Ecto neural progenitor cell (in vitro differentiated cells): ENCODE measurements around the gene MRTO4.
"Not testable (repeated sequence)": the region's sequence is repeated elsewhere in the genome, so short reads cannot be mapped to it uniquely, and the experiment has no call there.

Source experiments
- DNase-seq: peaks from one replicate; pipeline ENCODE4 v3.0.0-alpha.2; 2018; ENCODE audit warnings: low spot score

The MRTO4 gene

DNA sequence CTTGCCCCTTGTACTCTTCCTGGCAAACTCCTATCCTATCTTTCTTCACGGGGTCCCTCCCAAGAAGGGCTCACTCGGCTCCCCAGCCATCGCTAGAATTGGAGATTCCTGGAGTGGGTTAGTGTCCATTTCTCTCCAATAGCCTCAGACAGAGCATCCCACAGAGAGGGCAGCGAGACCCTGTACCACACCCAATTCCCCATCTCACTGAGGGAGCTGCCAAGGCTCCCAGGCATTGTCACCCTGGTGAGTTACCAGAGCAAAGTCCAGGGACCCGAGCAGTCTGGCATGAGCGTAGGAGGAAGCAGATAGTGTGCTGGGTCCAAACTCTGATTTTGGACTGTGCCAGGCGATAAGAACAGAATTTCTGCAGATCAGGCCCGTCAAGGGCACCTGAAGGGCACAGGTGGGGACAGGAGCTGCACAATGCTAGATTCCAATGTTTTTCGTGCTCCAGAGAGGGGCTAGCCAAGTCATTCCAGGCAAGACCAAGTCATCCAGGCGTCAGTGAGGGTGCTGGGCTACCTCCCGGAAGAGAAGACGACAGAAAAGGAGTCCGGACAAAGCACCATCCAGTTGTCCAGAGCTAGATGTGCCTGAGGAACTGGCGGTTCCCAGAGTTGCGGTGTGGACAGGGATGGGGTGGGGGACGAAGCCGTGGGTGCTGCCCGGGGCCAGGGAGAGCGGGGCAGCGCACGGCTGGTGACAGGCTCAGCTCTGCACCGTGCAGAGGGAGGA lies 21.7 kb downstream of the MRTO4 start:
- DNase-seq: no peak

DNA sequence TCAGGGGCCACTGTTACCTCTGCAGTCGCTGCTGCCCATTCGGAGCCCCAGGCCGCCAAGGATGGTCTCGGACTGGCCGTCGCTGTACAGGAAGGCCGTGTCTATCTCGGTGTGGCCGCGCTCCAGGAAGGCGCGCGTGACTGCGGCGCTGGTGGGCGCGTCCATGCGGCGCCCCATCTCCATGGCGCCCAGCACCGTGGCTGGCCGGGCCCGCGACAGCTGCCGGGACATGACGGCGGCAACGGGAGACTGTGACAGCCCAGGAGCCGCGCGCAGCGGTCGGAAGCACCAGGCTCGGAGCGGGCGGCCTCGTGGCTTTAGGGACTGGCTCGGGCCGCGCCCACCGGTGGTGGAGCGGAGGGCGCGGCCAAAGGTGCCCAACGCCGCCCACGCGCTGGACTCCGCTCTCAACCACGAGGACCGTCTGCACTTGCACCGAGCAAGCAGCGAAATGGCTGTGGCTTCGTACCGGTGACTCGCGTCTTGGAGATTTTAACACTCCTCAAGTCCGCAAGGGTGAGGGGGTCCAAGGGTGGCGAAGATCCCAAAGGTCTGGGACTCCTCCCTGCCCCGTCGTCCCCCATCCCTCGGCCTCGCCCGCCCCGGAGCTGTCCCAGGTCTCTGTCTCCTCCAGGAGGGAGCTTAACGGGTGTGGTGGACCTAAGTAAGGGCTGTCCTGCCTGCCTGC lies 22.4 kb downstream of the MRTO4 start:
- DNase-seq: not testable (repeated sequence)

GRCh38 chr1:19274636-19275035 lies 23.0 kb downstream of the MRTO4 start:
- DNase-seq: no peak

DNA sequence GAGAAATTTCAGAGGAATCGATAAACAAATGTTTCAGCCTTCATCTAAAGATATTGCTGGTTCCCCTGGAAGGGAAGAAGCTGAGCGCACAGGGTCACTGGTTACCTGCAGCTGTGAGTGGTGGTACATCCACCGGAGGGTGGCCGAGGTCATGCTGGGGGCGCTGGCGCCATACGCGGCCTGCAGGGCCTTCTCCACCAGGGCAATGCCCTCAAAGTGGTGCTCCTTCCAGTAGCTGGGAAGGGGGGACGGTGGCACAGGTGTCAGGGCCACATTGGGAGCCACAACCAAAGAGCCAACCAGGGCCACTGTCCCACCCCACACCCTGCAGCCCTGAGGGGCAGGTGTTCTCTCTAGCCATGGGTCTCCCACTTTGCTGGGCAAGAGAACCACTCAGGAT lies 32.3 kb downstream of the MRTO4 start:
- no peak for DNase-seq

- no peak for DNase-seq
These were observed 33.3 kb downstream of the MRTO4 start for GRCh38 chr1:19284881-19285280.

- DNase-seq: not testable (repeated sequence)
These were observed 33.8 kb downstream of the MRTO4 start for GRCh38 chr1:19285366-19285765.

- DNase-seq: not testable (repeated sequence)
These were observed 34.2 kb downstream of the MRTO4 start for GRCh38 chr1:19285807-19286206.

DNA sequence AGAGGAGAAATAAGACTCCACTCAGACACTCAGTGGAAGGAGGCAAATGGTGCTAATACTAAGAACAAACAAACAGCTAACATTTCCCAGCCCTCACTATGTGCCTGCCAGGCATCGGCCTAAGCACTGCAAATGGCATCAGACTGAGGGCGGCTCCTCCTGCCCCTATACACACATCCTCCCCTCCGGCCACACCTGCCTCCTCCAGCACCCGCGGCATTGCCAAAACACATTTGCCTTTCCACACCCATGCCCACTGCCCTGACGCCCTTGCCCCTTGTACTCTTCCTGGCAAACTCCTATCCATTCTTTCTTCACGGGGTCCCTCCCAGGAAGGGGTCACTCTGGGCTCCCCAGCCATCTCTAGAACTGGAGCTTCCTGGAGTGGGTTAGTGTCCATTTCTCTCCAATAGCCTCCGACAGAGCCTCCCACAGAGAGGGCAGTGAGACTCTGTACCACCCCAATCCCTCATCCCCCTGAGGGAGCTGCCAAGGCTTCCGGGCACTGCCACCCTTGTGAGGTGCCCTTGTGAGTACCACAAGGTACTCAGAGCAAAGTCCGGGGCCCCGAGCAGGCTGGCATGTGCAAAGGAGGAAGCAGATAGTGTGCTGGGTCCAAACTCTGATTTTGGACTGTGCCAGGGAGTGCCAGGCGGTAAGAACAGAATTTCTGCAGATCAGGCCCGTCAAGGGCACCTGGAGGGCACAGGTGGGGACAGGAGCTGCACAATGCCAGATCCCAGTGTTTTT lies 36.0 kb downstream of the MRTO4 start:
- no peak for DNase-seq

DNA sequence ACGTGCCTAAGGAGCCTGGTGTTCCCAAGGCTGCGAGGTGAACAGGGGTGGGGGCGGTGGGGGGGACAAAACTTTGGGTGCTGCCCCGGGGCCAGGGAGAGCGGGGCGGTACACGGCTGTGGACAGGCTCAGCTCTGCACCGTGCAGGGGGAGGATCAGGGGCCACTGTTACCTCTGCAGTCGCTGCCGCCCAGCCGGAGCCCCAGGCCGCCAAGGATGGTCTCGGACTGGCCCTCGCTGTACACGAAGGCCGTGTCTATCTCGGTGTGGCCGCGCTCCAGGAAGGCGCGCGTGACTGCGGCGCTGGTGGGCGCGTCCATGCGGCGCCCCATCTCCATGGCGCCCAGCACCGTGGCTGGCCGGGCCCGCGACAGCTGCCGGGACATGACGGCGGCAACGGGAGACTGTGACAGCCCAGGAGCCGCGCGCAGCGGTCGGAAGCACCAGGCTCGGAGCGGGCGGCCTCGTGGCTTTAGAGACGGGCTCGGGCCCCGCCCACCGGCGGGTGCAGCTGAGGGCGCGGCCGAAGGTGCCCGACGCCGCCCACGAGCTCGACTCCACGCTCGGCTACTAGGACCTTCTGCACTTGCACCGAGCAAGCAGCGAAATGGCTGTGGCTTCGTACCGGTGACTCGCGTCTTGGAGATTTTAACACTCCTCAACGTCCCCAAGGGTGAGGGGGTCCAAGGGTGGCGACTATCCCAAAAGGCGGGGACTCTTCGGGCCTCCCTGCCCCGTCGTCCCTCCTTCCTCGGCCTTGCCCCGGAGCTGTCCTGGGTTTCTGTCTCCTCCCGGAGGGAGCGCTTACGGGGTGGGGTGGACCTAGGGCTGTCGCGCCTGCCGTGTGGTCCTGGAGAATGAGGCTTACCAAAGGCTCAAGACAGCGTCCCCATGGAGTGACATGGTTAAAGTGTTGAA lies 37.0 kb downstream of the MRTO4 start, which contains the start of gene AKR7A3:
Gene AKR7A3, minus strand, starts transcription at position 447 of the 918 bp plus-strand sequence. Its CDS starts 61 bp downstream, at position 386.
- peak; percentile 64 for DNase-seq

GRCh38 chr1:19289244-19289643 lies 37.6 kb downstream of the MRTO4 start:
- DNase-seq: no peak

DNA sequence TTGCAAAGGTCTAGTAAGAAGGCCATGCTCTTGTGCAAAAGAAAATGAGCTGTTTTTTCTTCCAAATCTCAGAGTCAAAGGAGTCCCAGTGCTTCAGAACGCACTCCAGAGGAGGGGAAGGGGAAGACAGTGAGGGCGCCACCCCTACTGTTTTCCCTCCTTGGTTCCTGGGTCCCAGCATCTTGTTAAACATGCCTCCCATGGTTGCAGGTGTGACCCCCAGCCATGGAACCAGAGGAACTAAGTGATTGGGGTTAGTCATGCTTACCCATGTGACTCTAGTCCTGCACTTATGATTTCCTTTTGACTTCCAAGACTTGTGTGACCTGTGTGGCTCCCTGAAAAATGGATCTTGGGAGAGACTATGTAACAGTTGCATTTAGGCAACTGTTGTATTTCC lies 43.0 kb downstream of the MRTO4 start:
- no peak for DNase-seq

- no peak for DNase-seq
These were observed 48.6 kb downstream of the MRTO4 start for GRCh38 chr1:19300211-19300610.

GRCh38 chr1:19304081-19304480 lies 52.5 kb downstream of the MRTO4 start:
- DNase-seq: not testable (repeated sequence)

GRCh38 chr1:19305880-19306279 lies 54.3 kb downstream of the MRTO4 start:
- DNase-seq: no peak

- DNase-seq: no peak
These were observed 55.3 kb downstream of the MRTO4 start for GRCh38 chr1:19306941-19307340.

- no peak for DNase-seq
These were observed 56.3 kb downstream of the MRTO4 start for GRCh38 chr1:19307794-19308508.

DNA sequence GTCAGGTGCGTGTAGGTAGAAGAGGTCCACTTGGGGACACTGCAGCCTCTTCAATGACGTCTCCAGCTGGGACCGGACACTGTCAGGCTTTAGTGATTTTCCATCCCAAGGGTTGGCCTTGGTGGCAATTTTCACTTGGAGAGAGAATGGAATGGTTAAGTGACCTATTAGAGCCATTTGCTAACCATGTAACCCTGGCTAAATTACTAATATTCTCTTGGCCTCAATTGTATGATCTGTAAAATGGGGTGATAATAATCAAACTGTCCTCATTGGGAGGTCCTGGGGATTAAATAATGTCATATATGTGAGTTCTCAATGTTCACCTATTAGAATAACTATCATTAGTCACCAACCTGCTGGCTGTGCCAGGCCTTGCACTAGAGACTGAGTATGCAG lies 56.9 kb downstream of the MRTO4 start:
- DNase-seq: no peak

DNA sequence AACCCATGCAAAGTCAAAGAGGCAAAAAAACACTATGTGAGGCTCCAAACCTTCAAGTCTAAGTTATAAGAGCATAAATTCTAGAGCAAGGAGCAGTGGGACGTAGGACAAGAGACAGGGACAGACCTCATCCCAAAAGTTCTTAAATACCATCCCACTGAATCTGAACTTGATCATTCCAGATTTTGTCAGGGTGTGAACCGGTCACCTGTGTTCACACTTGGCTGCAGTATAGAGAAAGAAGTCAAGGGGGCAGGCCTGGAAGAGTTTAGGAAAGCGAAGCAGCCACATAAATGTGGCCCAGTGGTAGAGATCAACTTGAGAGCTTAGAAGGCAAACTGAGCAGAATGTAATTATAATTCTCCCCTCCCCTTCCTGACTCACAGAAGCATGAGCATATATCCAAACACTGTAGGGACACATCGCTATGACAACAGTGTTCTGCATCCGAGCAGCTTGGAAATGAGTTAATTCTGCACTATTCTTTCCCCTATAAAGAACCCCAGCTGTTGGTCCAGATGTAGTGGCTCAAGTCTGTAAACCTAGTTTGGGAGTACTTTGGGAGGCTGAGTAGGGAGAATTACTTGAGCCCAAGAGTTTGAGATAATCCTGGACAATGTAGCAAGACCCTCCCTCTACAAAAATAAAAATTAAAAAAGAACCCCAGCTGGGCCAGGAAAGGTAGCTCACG lies 57.7 kb downstream of the MRTO4 start:
- DNase-seq: no peak
